H1 (cell line): ENCODE measurements around the gene TPP2. TPM values are rescaled to one million over a fixed set of nuclear protein-coding genes. Genes with fewer than 3 reads are reported as not detected.

Experiments
- CTCF ChIA-PET: fragments of 300-600 bp; sonication (Branson Sonifier 250); formaldehyde crosslinking; loops from one replicate; lab custom pipeline; 2021; ENCODE audit not compliant: partially characterized antibody; lab: Charles Lee
- POLR2A ChIA-PET: fragments of 300-600 bp; sonication (Branson Sonifier 250); formaldehyde crosslinking; loops from one replicate; lab custom pipeline; 2021; ENCODE audit warnings: inconsistent platforms; ENCODE audit not compliant: partially characterized antibody; lab: Charles Lee
- DNase-seq, 2 experiments: peaks; one replicate each; pipeline versions ENCODE4 v3.0.0 to v3.0.0-alpha.2; 2010 to 2022; ENCODE audit warnings: low spot score in 2 of 2, low read depth in 1 of 2, mixed read lengths in 1 of 2
- FAIRE-seq: peaks from 2 replicates; lab custom pipeline; 2011; peaks lifted over from hg19 to GRCh38; lab: Jason Lieb, UNC
- H2AFZ ChIP-seq: 2 replicates; pipeline ENCODE4 v1.8.1; 2012; ENCODE audit warnings: low read length, inconsistent platforms
- H2AK5ac ChIP-seq: 2 replicates; pipeline ENCODE4 v1.6.1; 2013; ENCODE audit warnings: low read depth, low read length
- H2BK120ac ChIP-seq: replicated peaks from 2 replicates; pipeline ENCODE3; 2013; ENCODE audit warnings: low read depth, low read length, inconsistent platforms
- H2BK12ac ChIP-seq: 2 replicates; pipeline ENCODE4 v1.6.1; 2013; ENCODE audit warnings: low read depth, low read length
- H2BK15ac ChIP-seq: 2 replicates; pipeline ENCODE4 v1.6.1; 2013; ENCODE audit warnings: low read length
- H2BK20ac ChIP-seq: 2 replicates; pipeline ENCODE4 v1.6.1; 2013; ENCODE audit warnings: low read length
- H2BK5ac ChIP-seq: 2 replicates; pipeline ENCODE4 v1.6.1; 2013; ENCODE audit warnings: low read depth, low read length
- H3K14ac ChIP-seq: 2 replicates; pipeline ENCODE4 v1.6.1; 2013; ENCODE audit warnings: inconsistent platforms; ENCODE audit not compliant: insufficient read length
- H3K18ac ChIP-seq: 2 replicates; pipeline ENCODE4 v1.6.1; 2013; ENCODE audit warnings: low read length; ENCODE audit errors: extremely low read depth
- H3K23ac ChIP-seq: 2 replicates; pipeline ENCODE4 v1.6.1; 2013; ENCODE audit warnings: inconsistent platforms; ENCODE audit not compliant: insufficient read length
- H3K23me2 ChIP-seq: 2 replicates; pipeline ENCODE4 v1.6.1; 2013; ENCODE audit warnings: low read depth, low read length
- H3K27ac ChIP-seq: 2 replicates; pipeline ENCODE4 v1.6.1; 2011; ENCODE audit warnings: low read depth, low read length, inconsistent platforms
- H3K27me3 ChIP-seq, 4 experiments: replicated peaks in 1 of 4; 1 replicate in 1 of 4; 2 replicates in 3 of 4; pipeline versions ENCODE4 v1.6.1 to v1.8.1; 2011 to 2013; ENCODE audit warnings: low read length in 3 of 4, mild to moderate bottlenecking in 3 of 4, inconsistent platforms in 2 of 4, mixed read lengths in 2 of 4, moderate library complexity in 1 of 4; ENCODE audit not compliant: control insufficient read depth in 3 of 4, insufficient read depth in 3 of 4; ENCODE audit errors: extremely low read depth in 1 of 4
- H3K36me3 ChIP-seq, 4 experiments: 2 replicates each; pipeline versions ENCODE4 v1.6.1 to v1.8.1; 2011 to 2013; ENCODE audit warnings: mild to moderate bottlenecking in 4 of 4, low read length in 3 of 4, moderate library complexity in 2 of 4, control low read depth in 1 of 4, inconsistent platforms in 1 of 4; ENCODE audit not compliant: insufficient read depth in 4 of 4, control insufficient read depth in 2 of 4
- H3K4ac ChIP-seq: replicated peaks from 2 replicates; pipeline ENCODE3; 2013; ENCODE audit warnings: low read length, low read depth, mixed read lengths, inconsistent platforms; ENCODE audit not compliant: insufficient read length
- H3K4me1 ChIP-seq, 4 experiments: replicated peaks in 1 of 4; 1 replicate in 1 of 4; 2 replicates in 3 of 4; pipeline versions ENCODE4 v1.6.1 to v1.8.1; 2011 to 2013; ENCODE audit warnings: low read length in 3 of 4, inconsistent platforms in 2 of 4, mixed read lengths in 1 of 4; ENCODE audit not compliant: insufficient read depth in 4 of 4, control insufficient read depth in 3 of 4
- H3K4me2 ChIP-seq, 2 experiments: 2 replicates each; pipeline versions ENCODE4 v1.6.1 to v1.8.1; 2011 to 2013; ENCODE audit warnings: low read depth in 2 of 2, low read length in 2 of 2, control low read depth in 1 of 2, inconsistent platforms in 1 of 2, mild to moderate bottlenecking in 1 of 2; ENCODE audit not compliant: insufficient read depth in 1 of 2
- H3K4me3 ChIP-seq, 4 experiments: fragments of 200-600, 300-600 bp in 1 of 4; sonication (generic), shearing (Covaris generic), sonication (Bioruptor Twin) in 1 of 4; 2 replicates each; pipeline versions ENCODE4 v1.5.1 to v1.8.1; 2011 to 2016; ENCODE audit warnings: low read length in 4 of 4, low read depth in 3 of 4, control low read depth in 2 of 4, inconsistent platforms in 2 of 4, mild to moderate bottlenecking in 2 of 4, mixed read lengths in 1 of 4, moderate library complexity in 1 of 4; ENCODE audit not compliant: insufficient read depth in 2 of 4; ENCODE audit errors: extremely low read depth in 1 of 4
- H3K56ac ChIP-seq: replicated peaks from 2 replicates; pipeline ENCODE3; 2013; ENCODE audit warnings: low read depth, mild to moderate bottlenecking, mixed read lengths, low read length, inconsistent platforms; ENCODE audit not compliant: insufficient read length
- H3K79me1 ChIP-seq: 2 replicates; pipeline ENCODE4 v1.6.1; 2013; ENCODE audit warnings: low read depth, low read length, control low read depth
- H3K79me2 ChIP-seq, 2 experiments: 2 replicates each; pipeline versions ENCODE4 v1.6.1 to v1.8.1; 2012 to 2013; ENCODE audit warnings: low read length in 2 of 2, mild to moderate bottlenecking in 2 of 2, inconsistent platforms in 1 of 2; ENCODE audit not compliant: insufficient read depth in 2 of 2, control insufficient read depth in 1 of 2
- H3K9ac ChIP-seq, 4 experiments: replicated peaks in 1 of 4; 1 replicate in 1 of 4; 2 replicates in 3 of 4; pipeline versions ENCODE4 v1.6.1 to v1.8.1; 2011 to 2013; ENCODE audit warnings: low read depth in 3 of 4, low read length in 3 of 4, control low read depth in 2 of 4, mild to moderate bottlenecking in 2 of 4, moderate library complexity in 2 of 4, inconsistent platforms in 1 of 4; ENCODE audit errors: extremely low read depth in 1 of 4
- H3K9me3 ChIP-seq, 2 experiments: 2 replicates each; pipeline versions ENCODE4 v1.6.1 to v1.8.1; 2012 to 2013; ENCODE audit warnings: mild to moderate bottlenecking in 2 of 2, moderate library complexity in 2 of 2, control low read depth in 1 of 2, inconsistent platforms in 1 of 2, low read depth in 1 of 2, low read length in 1 of 2, mixed read lengths in 1 of 2; ENCODE audit not compliant: insufficient read depth in 2 of 2
- H4K20me1 ChIP-seq, 2 experiments: replicated peaks in 1 of 2; 2 replicates each; pipeline versions ENCODE3 to v1.8.1; 2011 to 2013; ENCODE audit warnings: inconsistent platforms in 2 of 2, low read length in 2 of 2, mild to moderate bottlenecking in 1 of 2; ENCODE audit not compliant: insufficient read depth in 2 of 2, control insufficient read depth in 1 of 2
- H4K5ac ChIP-seq: 2 replicates; pipeline ENCODE4 v1.6.1; 2013; ENCODE audit warnings: low read length, low read depth, mixed read lengths, inconsistent platforms; ENCODE audit not compliant: insufficient read length
- H4K8ac ChIP-seq: 2 replicates; pipeline ENCODE4 v1.8.0; 2013; ENCODE audit warnings: mild to moderate bottlenecking, moderate library complexity, low read length, inconsistent platforms; ENCODE audit not compliant: insufficient read depth; ENCODE audit errors: extremely low read depth
- H4K91ac ChIP-seq: replicated peaks from 2 replicates; pipeline ENCODE3; 2013; ENCODE audit warnings: low read length, mixed read lengths, inconsistent platforms; ENCODE audit not compliant: insufficient read length
- BCL11A ChIP-seq, 2 experiments: IDR thresholded peaks; one replicate each; pipeline ENCODE4 v1.6.1; 2011; ENCODE audit warnings: low read depth in 2 of 2, low read length in 2 of 2, mild to moderate bottlenecking in 2 of 2
- CHD1 ChIP-seq: IDR thresholded peaks from 2 replicates; pipeline ENCODE4 v1.6.1; 2012; ENCODE audit warnings: low read depth, low read length, improper control_type of control experiment
- EGR1 ChIP-seq: IDR thresholded peaks from 2 replicates; pipeline ENCODE4 v1.6.1; 2011; ENCODE audit warnings: low read depth, low read length, borderline replicate concordance
- GTF2F1 ChIP-seq: IDR thresholded peaks from 2 replicates; pipeline ENCODE4 v1.6.1; 2012; ENCODE audit warnings: low read depth, low read length, improper control_type of control experiment, borderline replicate concordance
- HDAC6 ChIP-seq: IDR thresholded peaks from one replicate; pipeline ENCODE4 v1.7.1; 2012; ENCODE audit warnings: low read depth, mild to moderate bottlenecking, inconsistent platforms, low read length, moderate library complexity
- JUN ChIP-seq: IDR thresholded peaks from 2 replicates; pipeline ENCODE4 v1.6.1; 2011; ENCODE audit warnings: low read depth, mild to moderate bottlenecking, improper control_type of control experiment, low read length
- KDM1A ChIP-seq: fragments of 200-600, 300-600 bp; sonication (generic); IDR thresholded peaks from 2 replicates; pipeline ENCODE4 v1.7.1; 2016; ENCODE audit warnings: mild to moderate bottlenecking, low read length, borderline replicate concordance
- MAFK ChIP-seq: IDR thresholded peaks from 2 replicates; pipeline ENCODE4 v1.6.1; 2012; ENCODE audit warnings: low read depth, mild to moderate bottlenecking, improper control_type of control experiment, low read length
- POLR2AphosphoS5 ChIP-seq: IDR thresholded peaks from 2 replicates; pipeline ENCODE4 v1.6.1; 2011; ENCODE audit warnings: low read depth, low read length
- POU5F1 ChIP-seq: IDR thresholded peaks from 2 replicates; pipeline ENCODE4 v1.6.1; 2011; ENCODE audit warnings: low read depth, mild to moderate bottlenecking, low read length, moderate library complexity
- RBBP5 ChIP-seq: IDR thresholded peaks from 2 replicates; pipeline ENCODE4 v1.7.1; 2012; ENCODE audit warnings: low read depth, mild to moderate bottlenecking, inconsistent platforms, low read length, moderate library complexity, borderline replicate concordance
- RFX5 ChIP-seq: IDR thresholded peaks from 2 replicates; pipeline ENCODE4 v1.6.1; 2011; ENCODE audit warnings: low read depth, low read length, improper control_type of control experiment, borderline replicate concordance
- SP1 ChIP-seq: IDR thresholded peaks from 2 replicates; pipeline ENCODE4 v1.6.1; 2011; ENCODE audit warnings: low read depth, low read length
- YY1 ChIP-seq: IDR thresholded peaks from 2 replicates; pipeline ENCODE4 v1.6.1; 2011; ENCODE audit warnings: low read depth, mild to moderate bottlenecking, low read length
- WGBS, 2 experiments: shearing (Covaris generic) in 1 of 2; methylation state at CpG; one replicate each; pipeline versions ENCODE4 v1.1.6 to v1.1.7; 2013 to 2015; ENCODE audit warnings: low lambda C conversion rate in 2 of 2, mixed read lengths in 2 of 2, inconsistent platforms in 1 of 2, low coverage in 1 of 2, missing lambda C conversion rate in 1 of 2; ENCODE audit not compliant: insufficient replicate concordance in 2 of 2, insufficient coverage in 1 of 2, insufficient read length in 1 of 2; ENCODE audit errors: extremely low coverage in 1 of 2, missing lambda C conversion rate in 1 of 2; 5-methylcytosine and 5-hydroxymethylcytosine counted together
- polyA plus RNA-seq, 7 experiments: library from polyadenylated mRNA; depleted of rRNA in 3 of 7; stranded (reverse) in 5 of 7; unstranded in 2 of 7; fragments of >200 nt in 5 of 7; fragments of 200-250 nt in 2 of 7; gene quantifications; 1 replicate in 5 of 7; 2 replicates in 1 of 7; 4 replicates in 1 of 7; pipeline versions ENCODE4 v1.2.1 to v1.2.3, GENCODE V29; 2011 to 2013; ENCODE audit warnings: missing spikeins in 2 of 7, mixed read lengths in 2 of 7
- total RNA-seq: library from RNA; stranded (reverse); fragmentation: NEBNext Ultra II Directional; extraction: Animal tissue kit (Norgen Biotek cat#: 25700); gene quantifications from 2 replicates; pipeline ENCODE4 v1.2.1, GENCODE V29; 2021
- TF ChIP-seq, protein P1 (sequence below): IDR thresholded peaks from 2 replicates; pipeline ENCODE4 v1.6.1; 2011; ENCODE audit warnings: low read length, improper control_type of control experiment

The TPP2 gene
- total and polyA plus RNA-seq, 2 of the 8 experiments (the other 6 are each of a cell fraction or from before 2014, with no cell fraction given) = 15.9 to 85.7 TPM

- 89% methylated on average over 6 of the region's 6 CpGs; no CpG with 5 or more reads in 1 of the 2 experiments for WGBS, 2 experiments
- Histone ChIP-seq H4K91ac (no peak overlapping the region), H3K36me3 (peaks cover 11 to 79% (median 38%) of the 10 kb centered on the region in 4 experiments), H2BK120ac (no peak overlapping the region), H3K27ac (no peak overlapping the region), H2BK5ac (no peak overlapping the region), H4K5ac (no peak overlapping the region), H2BK15ac (no peak overlapping the region), H3K56ac (no peak overlapping the region), H3K4me1 (no peaks in the 10 kb centered on the region), H2BK12ac (no peak overlapping the region), H3K23me2 (no peaks in the 10 kb centered on the region), H3K18ac (no peak overlapping the region), H3K9me3 (no peaks in the 10 kb centered on the region), H3K9ac (no peak overlapping the region), H4K8ac (no peak overlapping the region), H2AK5ac (no peak overlapping the region), H2BK20ac (no peak overlapping the region), H3K14ac (no peak overlapping the region), H3K23ac (no peak overlapping the region), H3K4me3 (no peak overlapping the region), H3K4me2 (no peak overlapping the region), H4K20me1 (peaks cover 0 to 4% of the 10 kb centered on the region in 2 experiments), H3K4ac (no peak overlapping the region), H3K79me2 (0 out of 4 replicates have a peak, but pooled peaks cover 0 to 4% of the 10 kb centered on the region in 2 experiments), H3K79me1 (no peaks in the 10 kb centered on the region; the same call in 1 of the 2 replicates), H3K27me3 (no peaks in the 10 kb centered on the region), H2AFZ (no peak overlapping the region)
- CTCF ChIA-PET = no interaction called here
- FAIRE-seq (no peak), DNase-seq (no peak)
- POLR2A ChIA-PET = no interaction called here
- TF ChIP-seq EGR1 = no peak
- no peak for TF ChIP-seq RBBP5
- TF ChIP-seq GTF2F1 = no peak
- TF ChIP-seq MAFK = no peak
- no peak for TF ChIP-seq YY1
- no peak for TF ChIP-seq HDAC6
- TF ChIP-seq KDM1A = no peak
- no peak for TF ChIP-seq POLR2AphosphoS5
- no peak for TF ChIP-seq SP1
- TF ChIP-seq RFX5 = no peak
- no peak for TF ChIP-seq CHD1
- TF ChIP-seq BCL11A (IDR thresholded peaks at IDR 0.05; ENCODE audit: low read depth in 2 of 2, low read length in 2 of 2) = no peak
- TF ChIP-seq, protein P1, sequence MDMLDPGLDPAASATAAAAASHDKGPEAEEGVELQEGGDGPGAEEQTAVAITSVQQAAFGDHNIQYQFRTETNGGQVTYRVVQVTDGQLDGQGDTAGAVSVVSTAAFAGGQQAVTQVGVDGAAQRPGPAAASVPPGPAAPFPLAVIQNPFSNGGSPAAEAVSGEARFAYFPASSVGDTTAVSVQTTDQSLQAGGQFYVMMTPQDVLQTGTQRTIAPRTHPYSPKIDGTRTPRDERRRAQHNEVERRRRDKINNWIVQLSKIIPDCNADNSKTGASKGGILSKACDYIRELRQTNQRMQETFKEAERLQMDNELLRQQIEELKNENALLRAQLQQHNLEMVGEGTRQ = no peak
- no peak for TF ChIP-seq POU5F1
- no peak for TF ChIP-seq JUN
Measured at GRCh38 chr13:102620516-102620915, 23.7 kb downstream of the TPP2 start.
